ENCODE results near the gene EDARADD.

DNA sequence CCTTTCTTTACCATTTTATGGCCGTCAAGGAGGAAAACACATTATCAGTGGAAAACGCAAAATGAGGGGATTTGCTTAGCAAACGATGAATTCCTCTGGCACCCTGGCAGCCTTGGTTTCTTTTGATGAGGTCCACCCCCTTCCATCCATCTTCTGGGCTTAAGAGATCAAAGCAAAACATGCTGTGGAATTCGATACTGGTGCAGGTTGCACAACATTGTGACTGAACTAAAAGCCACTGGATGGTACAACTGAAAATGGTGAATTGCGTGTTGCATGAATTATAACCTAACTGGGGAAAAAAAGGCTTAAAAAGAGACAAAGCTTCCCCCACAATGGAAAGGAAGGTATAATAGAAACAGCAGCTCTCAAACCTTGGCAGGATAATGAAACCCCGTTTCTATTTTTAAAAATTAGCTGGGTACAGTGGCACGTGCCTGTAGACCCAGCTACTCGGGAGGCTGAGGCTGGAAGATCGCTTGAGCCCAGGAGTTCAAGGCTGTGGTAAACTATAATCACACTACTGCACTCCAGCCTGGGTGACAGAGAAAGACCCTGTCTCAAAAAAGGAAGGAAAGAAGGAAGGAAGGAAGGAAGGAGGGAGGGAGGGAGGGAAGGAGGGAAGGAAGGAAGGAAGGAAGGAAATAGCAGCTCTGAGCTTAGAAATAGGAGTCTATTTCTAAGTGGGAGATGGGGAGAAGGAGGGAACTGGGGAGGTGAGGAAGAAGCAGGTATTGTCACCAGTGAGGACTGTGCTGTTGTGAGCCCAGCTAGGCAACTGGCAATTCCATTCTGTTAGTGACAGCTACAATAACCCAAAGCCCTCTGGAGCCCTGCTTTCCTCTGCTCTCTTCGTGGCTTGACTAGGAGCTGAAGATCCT lies 100.7 kb downstream of the EDARADD start:
- TF ChIP-seq, protein P1, sequence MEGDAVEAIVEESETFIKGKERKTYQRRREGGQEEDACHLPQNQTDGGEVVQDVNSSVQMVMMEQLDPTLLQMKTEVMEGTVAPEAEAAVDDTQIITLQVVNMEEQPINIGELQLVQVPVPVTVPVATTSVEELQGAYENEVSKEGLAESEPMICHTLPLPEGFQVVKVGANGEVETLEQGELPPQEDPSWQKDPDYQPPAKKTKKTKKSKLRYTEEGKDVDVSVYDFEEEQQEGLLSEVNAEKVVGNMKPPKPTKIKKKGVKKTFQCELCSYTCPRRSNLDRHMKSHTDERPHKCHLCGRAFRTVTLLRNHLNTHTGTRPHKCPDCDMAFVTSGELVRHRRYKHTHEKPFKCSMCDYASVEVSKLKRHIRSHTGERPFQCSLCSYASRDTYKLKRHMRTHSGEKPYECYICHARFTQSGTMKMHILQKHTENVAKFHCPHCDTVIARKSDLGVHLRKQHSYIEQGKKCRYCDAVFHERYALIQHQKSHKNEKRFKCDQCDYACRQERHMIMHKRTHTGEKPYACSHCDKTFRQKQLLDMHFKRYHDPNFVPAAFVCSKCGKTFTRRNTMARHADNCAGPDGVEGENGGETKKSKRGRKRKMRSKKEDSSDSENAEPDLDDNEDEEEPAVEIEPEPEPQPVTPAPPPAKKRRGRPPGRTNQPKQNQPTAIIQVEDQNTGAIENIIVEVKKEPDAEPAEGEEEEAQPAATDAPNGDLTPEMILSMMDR (conservative IDR thresholded peaks at IDR 0.05; ENCODE audit: low read length) = no peak
- no peak for TF ChIP-seq EZH2phosphoT487 (IDR thresholded peaks at IDR 0.05; ENCODE audit: borderline replicate concordance, low read depth, low read length)
